ENCODE measurements around the gene TOMM34.

TOMM34 gene

GRCh38 chr20:44962483-44962882, 2.3 kb upstream of the TOMM34 start:
- no peak for DNase-seq (ENCODE audit: low read depth)

GRCh38 chr20:44961870-44962267, 1.7 kb upstream of the TOMM34 start:
- DNase-seq (ENCODE audit: low read depth), result no peak

- DNase-seq (ENCODE audit: low read depth), result no peak
These were observed 1.0 kb upstream of the TOMM34 start for GRCh38 chr20:44961011-44961869.

GRCh38 chr20:44959638-44960102, 527 bp downstream of the TOMM34 start:
- no peak for DNase-seq (ENCODE audit: low read depth)

GRCh38 chr20:44959082-44959637, 1.0 kb downstream of the TOMM34 start:
- DNase-seq (ENCODE audit: low read depth), result no peak

GRCh38 chr20:44958276-44958675, 1.9 kb downstream of the TOMM34 start:
- DNase-seq (ENCODE audit: low read depth), result no peak

GRCh38 chr20:44956410-44956809, 3.8 kb downstream of the TOMM34 start:
- DNase-seq (ENCODE audit: low read depth), result no peak

- DNase-seq (ENCODE audit: low read depth), result no peak
These were observed 4.9 kb downstream of the TOMM34 start for GRCh38 chr20:44955270-44955669.

- DNase-seq (ENCODE audit: low read depth), result no peak
These were observed 6.0 kb downstream of the TOMM34 start for GRCh38 chr20:44954211-44954610.

- DNase-seq (ENCODE audit: low read depth), result no peak
These were observed 7.5 kb downstream of the TOMM34 start for GRCh38 chr20:44952731-44953130.

GRCh38 chr20:44950368-44950767, 9.8 kb downstream of the TOMM34 start:
- DNase-seq (ENCODE audit: low read depth), result no peak

GRCh38 chr20:44948513-44948912, 11.7 kb downstream of the TOMM34 start:
- DNase-seq (ENCODE audit: low read depth), result no peak

GRCh38 chr20:44948107-44948506, 12.1 kb downstream of the TOMM34 start:
- no peak for DNase-seq (ENCODE audit: low read depth)

- DNase-seq (ENCODE audit: low read depth), result no peak
These were observed 13.8 kb downstream of the TOMM34 start for GRCh38 chr20:44946271-44946852.

GRCh38 chr20:44945261-44945660, 14.9 kb downstream of the TOMM34 start:
- no peak for DNase-seq (ENCODE audit: low read depth)

- DNase-seq (ENCODE audit: low read depth), result no peak
These were observed 16.4 kb downstream of the TOMM34 start for GRCh38 chr20:44943828-44944227.

- no peak for DNase-seq (ENCODE audit: low read depth)
These were observed 17.8 kb downstream of the TOMM34 start for GRCh38 chr20:44942264-44942973.

- DNase-seq (ENCODE audit: low read depth), result no peak
These were observed 19.0 kb downstream of the TOMM34 start for GRCh38 chr20:44941120-44941691.

- DNase-seq (ENCODE audit: low read depth), result no peak
These were observed 21.6 kb downstream of the TOMM34 start for GRCh38 chr20:44938637-44939036.

GRCh38 chr20:44936510-44936909, 23.7 kb downstream of the TOMM34 start:
- DNase-seq (ENCODE audit: low read depth), result no peak

GRCh38 chr20:44932916-44933315, 27.3 kb downstream of the TOMM34 start:
- DNase-seq (ENCODE audit: low read depth), result no peak

GRCh38 chr20:44931911-44932310, 28.3 kb downstream of the TOMM34 start:
- no peak for DNase-seq (ENCODE audit: low read depth)

All from activated T-helper 1 cell treated with Interleukin-2 at 50 U/mL for 16 hours (primary cell).